Measurements from ENCODE around the gene MRPL52. TPM values are rescaled to one million over a fixed set of nuclear protein-coding genes. Genes with fewer than 3 reads are reported as not detected.

MRPL52 gene
- total RNA-seq, 1 donor from 2014 or later = 182 TPM

DNA sequence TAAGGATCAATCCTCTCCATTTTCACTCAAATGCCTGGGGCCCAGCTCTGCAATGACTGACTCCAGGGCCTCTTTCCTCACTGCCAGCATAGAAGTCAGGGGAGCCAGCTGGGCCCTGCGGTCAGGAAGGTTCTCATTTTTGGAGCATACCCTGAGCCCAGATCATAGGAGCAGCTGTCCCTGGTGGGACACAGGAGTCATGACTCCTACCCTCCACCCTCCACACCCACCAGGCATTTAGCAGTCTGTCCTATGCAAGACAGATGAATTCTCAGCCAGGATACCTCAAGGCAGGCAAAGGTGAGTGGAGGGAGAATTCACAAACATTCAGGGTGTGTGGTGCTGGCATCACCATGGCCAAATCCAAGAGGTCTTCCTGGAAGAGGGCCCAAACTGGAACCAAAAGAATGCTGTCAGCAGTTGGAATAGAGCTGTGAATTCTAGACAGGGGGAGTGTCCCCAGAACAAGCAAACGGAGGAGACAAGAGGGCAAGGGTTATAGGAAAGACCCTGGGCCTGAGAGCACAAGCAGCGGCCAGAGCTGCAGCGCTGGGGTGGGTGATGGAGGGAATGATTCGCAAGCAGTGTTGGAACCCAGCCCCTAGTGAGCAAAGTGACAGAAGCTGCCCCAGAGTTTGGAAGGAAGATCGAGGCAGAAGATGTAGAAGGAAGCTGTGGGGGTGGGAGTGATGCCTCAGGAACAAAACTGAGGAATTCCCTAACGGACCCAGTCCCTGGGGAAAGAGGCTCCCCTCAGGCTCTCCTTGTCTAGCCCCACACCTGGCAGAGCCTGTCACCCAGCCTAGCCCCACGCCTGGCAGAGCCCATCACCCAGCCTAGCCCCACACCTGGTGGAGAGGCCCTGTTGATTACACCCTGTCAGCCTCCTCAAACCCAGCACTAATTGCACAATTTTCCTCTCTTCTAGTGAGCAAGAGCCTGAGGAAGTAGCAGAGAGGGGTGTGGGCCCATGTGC, 48.9 kb downstream of the MRPL52 start:
- H3K4me2 ChIP-seq (ENCODE audit: low read length) = no peak overlapping the region
- TF ChIP-seq CTCF (IDR thresholded peaks at IDR 0.05; ENCODE audit: insufficient read depth, low read depth, low read length) (no peak), EZH2 (IDR thresholded peaks at IDR 0.05; ENCODE audit: insufficient read depth, low read length) (no peak)
- H3K27me3 Mint-ChIP-seq (ENCODE audit: low read depth, unreplicated experiment) = no peaks in the 10 kb centered on the region
- peak overlapping the region; percentile 81 for H3K27ac Mint-ChIP-seq (ENCODE audit: unreplicated experiment)
- H3K36me3 ChIP-seq (ENCODE audit: insufficient read depth, low read length) = peaks cover 18% of the 10 kb centered on the region
- H3K9ac ChIP-seq (ENCODE audit: low read length) = no peak overlapping the region
- H3K9me3 Mint-ChIP-seq (ENCODE audit: unreplicated experiment) = no peaks in the 10 kb centered on the region
- peaks cover 12% of the 10 kb centered on the region for H3K79me2 ChIP-seq (ENCODE audit: insufficient read depth, low read length)
- peaks cover 23% of the 10 kb centered on the region for H3K36me3 Mint-ChIP-seq (ENCODE audit: low read depth, unreplicated experiment)
- H2AFZ ChIP-seq (ENCODE audit: low read depth, low read length) = no peak overlapping the region
- H3K4me1 Mint-ChIP-seq (ENCODE audit: low read depth, unreplicated experiment) = peaks cover 14% of the 10 kb centered on the region
- H3K27me3 ChIP-seq (ENCODE audit: insufficient read depth, low read length) = no peaks in the 10 kb centered on the region
- DNase-seq (ENCODE audit: low read depth) = no peak
- no peak for FAIRE-seq
- no peak overlapping the region for H3K4me3 ChIP-seq (ENCODE audit: insufficient read depth, low read depth, low read length)
- H3K4me1 ChIP-seq (ENCODE audit: insufficient read depth, low read length) = peaks cover 10% of the 10 kb centered on the region
- no peak overlapping the region for H3K4me3 Mint-ChIP-seq (ENCODE audit: unreplicated experiment)
- no peaks in the 10 kb centered on the region for H3K9me3 ChIP-seq (ENCODE audit: insufficient read depth, low read depth, low read length)
- peaks cover 26% of the 10 kb centered on the region for H4K20me1 ChIP-seq (ENCODE audit: insufficient read depth, low read length)
- H3K27ac ChIP-seq (ENCODE audit: low read depth, low read length) = no peak overlapping the region

DNA sequence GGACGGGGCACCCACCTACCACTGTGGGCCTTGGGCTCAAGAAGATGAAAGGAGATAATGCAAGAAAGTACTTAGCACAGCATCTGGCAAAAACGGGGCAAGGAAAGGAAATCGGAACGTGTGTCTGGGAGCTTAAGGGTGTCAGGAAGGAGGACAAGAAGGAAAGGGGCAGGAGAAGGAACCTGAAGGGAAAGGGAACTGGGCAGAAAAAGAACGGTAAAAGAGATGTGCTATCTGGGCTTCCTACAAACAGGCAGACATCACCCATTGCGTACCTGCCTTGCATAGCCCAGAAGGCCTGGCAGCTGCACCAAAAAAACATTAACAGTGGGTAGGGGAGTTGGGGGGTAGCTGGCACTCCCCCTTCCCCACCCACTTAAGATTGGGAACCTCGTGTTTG, 52.4 kb downstream of the MRPL52 start:
- no peak for TF ChIP-seq CTCF (IDR thresholded peaks at IDR 0.05; ENCODE audit: insufficient read depth, low read depth, low read length)
- TF ChIP-seq EZH2 (IDR thresholded peaks at IDR 0.05; ENCODE audit: insufficient read depth, low read length) = no peak
- H3K79me2 ChIP-seq (ENCODE audit: insufficient read depth, low read length) = no peaks in the 10 kb centered on the region
- peaks cover 10% of the 10 kb centered on the region for H3K36me3 ChIP-seq (ENCODE audit: insufficient read depth, low read length)
- no peaks in the 10 kb centered on the region for H3K27me3 ChIP-seq (ENCODE audit: insufficient read depth, low read length)
- no peak overlapping the region for H3K4me2 ChIP-seq (ENCODE audit: low read length)
- no peak for DNase-seq (ENCODE audit: low read depth)
- Mint-ChIP-seq H3K4me3 (ENCODE audit: unreplicated experiment) (no peak overlapping the region), H3K4me1 (ENCODE audit: low read depth, unreplicated experiment) (peaks cover 19% of the 10 kb centered on the region), H3K36me3 (ENCODE audit: low read depth, unreplicated experiment) (peaks cover 13% of the 10 kb centered on the region), H3K27me3 (ENCODE audit: low read depth, unreplicated experiment) (peaks cover 3% of the 10 kb centered on the region), H3K27ac (ENCODE audit: unreplicated experiment) (peak overlapping the region; percentile 30), H3K9me3 (ENCODE audit: unreplicated experiment) (no peaks in the 10 kb centered on the region)
- peaks cover 12% of the 10 kb centered on the region for H3K4me1 ChIP-seq (ENCODE audit: insufficient read depth, low read length)
- no peak for FAIRE-seq
- H3K4me3 ChIP-seq (ENCODE audit: insufficient read depth, low read depth, low read length) = no peak overlapping the region
- no peak overlapping the region for H3K27ac ChIP-seq (ENCODE audit: low read depth, low read length)
- no peak overlapping the region for H2AFZ ChIP-seq (ENCODE audit: low read depth, low read length)
- H4K20me1 ChIP-seq (ENCODE audit: insufficient read depth, low read length) = no peaks in the 10 kb centered on the region
- no peaks in the 10 kb centered on the region for H3K9me3 ChIP-seq (ENCODE audit: insufficient read depth, low read depth, low read length)
- H3K9ac ChIP-seq (ENCODE audit: low read length) = peak overlapping the region; percentile 28

Measured in astrocyte (in vitro differentiated cells and primary cell).